A549 (cell line): ENCODE data around the gene BAG3. TPM values are rescaled to one million over a fixed set of nuclear protein-coding genes. Genes with fewer than 3 reads are reported as not detected.
A peak's percentile ranks its signal among the peaks of the same experiment; 100 is the strongest.

Source experiments
- ATAC-seq, 2 experiments: fragments of 200-7000 bp in 1 of 2; fragments of >200 bp in 1 of 2; cut with Nextera tagmentation in 1 of 2; cut with Tn5 transposase in 1 of 2; 3 replicates each; pipeline versions ENCODE4 v1.8.0 to v1.9.1; 2018 to 2020; ENCODE audit warnings: mild to moderate bottlenecking in 1 of 2, moderate library complexity in 1 of 2
- CTCF ChIA-PET: fragments of 300-600 bp; sonication (Branson Sonifier 250); formaldehyde crosslinking; extraction: SDS; loops from one replicate; lab custom pipeline; 2021; ENCODE audit warnings: antibody characterized with exemption, inconsistent platforms; lab: Yijun Ruan, JAX
- POLR2A ChIA-PET: fragments of 350-600 bp; formaldehyde crosslinking; extraction: SDS; loops from one replicate; lab custom pipeline; 2021; ENCODE audit warnings: antibody characterized with exemption, inconsistent platforms; lab: Yijun Ruan, JAX
- DNase-seq, 2 experiments: peaks; one replicate each; pipeline versions ENCODE4 v3.0.0 to v3.0.0-alpha.2; 2011 to 2016; ENCODE audit warnings: low read depth in 1 of 2, low spot score in 1 of 2
- FAIRE-seq: peaks from 2 replicates; lab custom pipeline; 2011; peaks lifted over from hg19 to GRCh38; lab: Jason Lieb, UNC
- H3K27ac ChIP-seq, 2 experiments: fragments of >200 bp; sonication (Bioruptor Twin); formaldehyde crosslinking; 3 replicates each; pipeline ENCODE4 v1.5.1; 2016 to 2017
- H3K4me1 ChIP-seq: fragments of >200 bp; sonication (Bioruptor Twin); formaldehyde crosslinking; 3 replicates; pipeline ENCODE4 v1.6.1; 2016
- H3K4me2 ChIP-seq: fragments of >200 bp; sonication (Bioruptor Twin); formaldehyde crosslinking; 3 replicates; pipeline ENCODE4 v1.6.1; 2016
- H3K4me3 ChIP-seq: fragments of >200 bp; sonication (Bioruptor Twin); formaldehyde crosslinking; 3 replicates; pipeline ENCODE4 v1.5.1; 2016
- H3K9me3 ChIP-seq: fragments of >200 bp; sonication (Bioruptor Twin); formaldehyde crosslinking; 3 replicates; pipeline ENCODE4 v1.6.1; 2016
- CBX2 ChIP-seq: fragments of 200-600 bp; sonication (generic); IDR thresholded peaks from 2 replicates; pipeline ENCODE4 v1.6.1; 2016; ENCODE audit warnings: low read depth, mild to moderate bottlenecking, borderline replicate concordance
- EHMT2 ChIP-seq: fragments of 200-600 bp; sonication (generic); IDR thresholded peaks from 2 replicates; pipeline ENCODE4 v1.6.1; 2016; ENCODE audit warnings: antibody characterized with exemption, low read depth, mild to moderate bottlenecking, moderate library complexity
- EP300 ChIP-seq, 2 experiments: fragments of >200 bp; sonication (Bioruptor Twin); formaldehyde crosslinking; IDR thresholded peaks; 2 replicates in 1 of 2; 3 replicates in 1 of 2; pipeline ENCODE4 v1.6.1; 2016 to 2017
- FOSL2 ChIP-seq, 2 experiments: fragments of 450-650 bp in 1 of 2; fragments of >200 bp in 1 of 2; sonication (Bioruptor Twin) in 1 of 2; formaldehyde crosslinking; IDR thresholded peaks; 2 replicates each; pipeline versions ENCODE4 v1.5.0 to v1.6.1; 2016 to 2020; ENCODE audit warnings: mild to moderate bottlenecking in 1 of 2, moderate library complexity in 1 of 2
- HDAC2 ChIP-seq: fragments of 200-600 bp; sonication (generic); IDR thresholded peaks from 2 replicates; pipeline ENCODE4 v1.6.1; 2016
- HOXA7 ChIP-seq: fragments of 250-450 bp; sonication (Bioruptor Pico); IDR thresholded peaks from 2 replicates; pipeline ENCODE4 v1.5.0; 2020; ENCODE audit warnings: mild to moderate bottlenecking, moderate library complexity
- JUNB ChIP-seq: fragments of >200 bp; sonication (Bioruptor Twin); formaldehyde crosslinking; IDR thresholded peaks from 2 replicates; pipeline ENCODE4 v1.6.1; 2016
- MAFK ChIP-seq: fragments of 450-650 bp; IDR thresholded peaks from 2 replicates; pipeline ENCODE4 v1.6.1; 2014; ENCODE audit not compliant: partially characterized antibody
- MAZ ChIP-seq: fragments of 150-350 bp; IDR thresholded peaks from 2 replicates; pipeline ENCODE4 v1.6.1; 2014; ENCODE audit warnings: antibody characterized with exemption, low read depth, low read length, borderline replicate concordance
- MYC ChIP-seq: IDR thresholded peaks from 2 replicates; pipeline ENCODE4 v1.6.1; 2012; ENCODE audit warnings: mild to moderate bottlenecking, inconsistent platforms, low read length, improper control_type of control experiment, borderline replicate concordance
- NFE2L2 ChIP-seq: fragments of 150-350 bp; conservative IDR thresholded peaks from 2 replicates; pipeline ENCODE4 v1.6.1; 2014; ENCODE audit warnings: low read length
- NR3C1 ChIP-seq: fragments of >200 bp; sonication (Bioruptor Twin); formaldehyde crosslinking; IDR thresholded peaks from 3 replicates; pipeline ENCODE4 v1.6.1; 2017
- POLR2AphosphoS2 ChIP-seq: conservative IDR thresholded peaks from 2 replicates; pipeline ENCODE4 v1.6.1; 2012; ENCODE audit warnings: low read length, improper control_type of control experiment, inconsistent platforms
- RAD21 ChIP-seq, 2 experiments: fragments of >200 bp in 1 of 2; sonication (Bioruptor Twin) in 1 of 2; formaldehyde crosslinking in 1 of 2; IDR thresholded peaks in 1 of 2; conservative IDR thresholded peaks in 1 of 2; 2 replicates in 1 of 2; 3 replicates in 1 of 2; pipeline ENCODE4 v1.6.1; 2012 to 2018; ENCODE audit warnings: inconsistent platforms in 1 of 2
- RNF2 ChIP-seq: fragments of 200-600 bp; sonication (generic); IDR thresholded peaks from 2 replicates; pipeline ENCODE4 v1.6.1; 2016; ENCODE audit warnings: low read depth, mild to moderate bottlenecking, antibody characterized with exemption, moderate library complexity, borderline replicate concordance
- WGBS: methylation state at CpG from one replicate; pipeline ENCODE4 v1.1.6; 2017; ENCODE audit errors: missing lambda C conversion rate; 5-methylcytosine and 5-hydroxymethylcytosine counted together
- polyA plus RNA-seq, 4 experiments: library from polyadenylated mRNA; depleted of rRNA in 3 of 4; stranded (reverse); fragments of >200 nt; fragmentation: RNase III in 1 of 4; extraction: RNeasy Plus Mini Kit Qiagen cat#74134 plus additional on column Dnase treatment in 1 of 4; gene quantifications; 2 replicates in 3 of 4; 3 replicates in 1 of 4; pipeline ENCODE4 v1.2.3, GENCODE V29; 2011 to 2017
- TF ChIP-seq, protein P1 (sequence below): fragments of 250-450 bp; sonication (Bioruptor Pico); IDR thresholded peaks from 2 replicates; pipeline ENCODE4 v1.5.0; 2021; ENCODE audit warnings: mild to moderate bottlenecking, moderate library complexity, borderline replicate concordance
- TF ChIP-seq, protein P2 (sequence below): fragments of >200 bp; sonication (Bioruptor Twin); formaldehyde crosslinking; IDR thresholded peaks from 2 replicates; pipeline ENCODE4 v1.6.1; 2016
- TF ChIP-seq, protein P3 (sequence below): IDR thresholded peaks from 2 replicates; pipeline ENCODE4 v1.6.1; 2012
- TF ChIP-seq, protein P4 (sequence below): fragments of 150-350 bp; IDR thresholded peaks from 2 replicates; pipeline ENCODE4 v1.6.1; 2014; ENCODE audit warnings: low read depth, mild to moderate bottlenecking, low read length

Gene BAG3
- polyA plus RNA-seq, 2 of the 4 experiments (the other 2 are of a cell fraction), result 10.7 to 58.4 TPM

- H3K4me3 ChIP-seq, result no peak overlapping the region
- DNase-seq, result no peak
- no peaks in the 10 kb centered on the region; the same call in 2 of the 3 replicates for H3K9me3 ChIP-seq
- no peak overlapping the region for H3K27ac ChIP-seq
- ChIA-PET POLR2A (no interaction called here), CTCF (interaction anchor here (1.3 to 3.8 kb wide), 4 partner anchors 32 to 167 kb away, joined by 3 to 11 read pairs (median 6); partner anchors contain the start of gene INPP5F)
- FAIRE-seq, result no peak
- no peak for ATAC-seq
- H3K4me2 ChIP-seq, result no peak overlapping the region
- TF ChIP-seq MYC, result no peak
- WGBS, result 61% methylated on average over 6 of the region's 6 CpGs
- no peaks in the 10 kb centered on the region for H3K4me1 ChIP-seq
Measured at GRCh38 chr10:119693262-119693957, 42.2 kb downstream of the BAG3 start.

DNA sequence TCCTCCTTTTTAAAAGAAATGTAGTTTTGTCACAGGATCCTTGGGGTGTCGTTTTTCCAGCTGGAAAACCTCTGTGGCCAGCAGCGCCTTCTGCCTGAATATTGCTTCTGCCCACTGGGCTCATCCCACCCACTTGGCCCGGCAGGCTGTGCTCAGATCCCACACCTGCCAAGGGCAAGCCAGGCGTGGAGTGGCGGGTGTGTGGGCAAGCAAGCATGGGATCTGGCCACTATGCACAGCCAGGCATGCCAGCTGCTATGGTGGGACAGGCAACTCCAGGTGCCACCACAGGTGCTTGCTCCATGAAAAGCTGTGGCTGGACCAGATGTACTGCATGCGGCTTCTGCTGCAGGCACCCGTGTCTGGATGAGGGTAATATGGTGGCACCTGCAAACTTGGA lies 43.4 kb downstream of the BAG3 start:
- CTCF ChIA-PET, result interaction anchor here (0.7 to 5.8 kb wide), 7 partner anchors 9 to 87 kb away, joined by 3 to 66 read pairs (median 4); partner anchors contain the start of gene INPP5F
- no peak overlapping the region for H3K27ac ChIP-seq

DNA sequence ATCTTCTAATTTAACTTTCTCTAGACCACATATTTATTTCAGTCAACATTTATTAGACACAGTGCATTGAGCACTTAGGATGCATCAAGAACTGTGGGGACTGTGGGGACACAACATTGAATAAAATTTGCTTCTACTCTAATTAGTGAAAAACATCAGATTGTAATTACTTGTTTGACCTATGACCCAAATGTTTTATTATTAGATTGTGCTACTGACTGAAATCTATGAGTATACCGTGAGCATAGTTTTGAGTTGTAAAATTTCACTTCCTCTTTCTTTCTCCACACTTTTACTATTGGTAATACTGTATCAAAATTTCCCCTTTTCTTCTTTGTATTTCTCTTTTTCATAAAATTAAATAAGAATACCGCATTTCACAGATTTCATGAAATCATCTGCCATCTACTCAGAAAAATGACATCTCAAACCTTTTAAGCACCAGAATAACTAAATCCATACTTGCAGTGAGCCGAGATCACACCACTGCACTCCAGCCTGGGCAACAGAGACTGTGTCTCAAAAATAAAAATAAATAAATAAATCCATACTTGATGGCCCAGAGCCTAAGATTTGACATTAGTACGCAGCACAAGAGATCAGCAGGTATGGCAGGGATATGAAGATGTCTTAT lies 49.3 kb downstream of the BAG3 start:
- DNase-seq, result no peak
- Histone ChIP-seq H3K9me3 (no peaks in the 10 kb centered on the region; the same call in 2 of the 3 replicates), H3K27ac (no peak overlapping the region), H3K4me1 (peaks cover 6% of the 10 kb centered on the region; the same call in 2 of the 3 replicates), H3K4me3 (no peak overlapping the region), H3K4me2 (no peak overlapping the region)
- CTCF ChIA-PET, result interaction anchor here (0.9 to 2.4 kb wide), 2 partner anchors 13 to 159 kb away, joined by 3 to 11 read pairs; no protein-coding TSS in a partner anchor
- no peak for ATAC-seq
- no peak for FAIRE-seq
- POLR2A ChIA-PET, result no interaction called here
- 83% methylated on average over 4 of the region's 4 CpGs for WGBS
- TF ChIP-seq RAD21 (conservative IDR thresholded peaks at IDR 0.05 in 1 of 2, IDR thresholded peaks at IDR 0.05 in 1 of 2), result no peak
- no peak for TF ChIP-seq MAZ
- TF ChIP-seq, protein P1, sequence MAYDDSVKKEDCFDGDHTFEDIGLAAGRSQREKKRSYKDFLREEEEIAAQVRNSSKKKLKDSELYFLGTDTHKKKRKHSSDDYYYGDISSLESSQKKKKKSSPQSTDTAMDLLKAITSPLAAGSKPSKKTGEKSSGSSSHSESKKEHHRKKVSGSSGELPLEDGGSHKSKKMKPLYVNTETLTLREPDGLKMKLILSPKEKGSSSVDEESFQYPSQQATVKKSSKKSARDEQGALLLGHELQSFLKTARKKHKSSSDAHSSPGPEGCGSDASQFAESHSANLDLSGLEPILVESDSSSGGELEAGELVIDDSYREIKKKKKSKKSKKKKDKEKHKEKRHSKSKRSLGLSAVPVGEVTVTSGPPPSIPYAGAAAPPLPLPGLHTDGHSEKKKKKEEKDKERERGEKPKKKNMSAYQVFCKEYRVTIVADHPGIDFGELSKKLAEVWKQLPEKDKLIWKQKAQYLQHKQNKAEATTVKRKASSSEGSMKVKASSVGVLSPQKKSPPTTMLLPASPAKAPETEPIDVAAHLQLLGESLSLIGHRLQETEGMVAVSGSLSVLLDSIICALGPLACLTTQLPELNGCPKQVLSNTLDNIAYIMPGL (CRISPR knock-in tag), result no peak
- TF ChIP-seq JUNB, result no peak

More for the DNA sequence above, 43.4 kb downstream of the BAG3 start:
- Histone ChIP-seq H3K4me3 (no peak overlapping the region), H3K4me2 (no peak overlapping the region), H3K4me1 (no peaks in the 10 kb centered on the region), H3K9me3 (no peaks in the 10 kb centered on the region; the same call in 2 of the 3 replicates)
- no peak for FAIRE-seq
- TF ChIP-seq HOXA7 (CRISPR knock-in tag) (no peak), RNF2 (no peak), NFE2L2 (no peak), MAFK (no peak)
- TF ChIP-seq, protein P2, sequence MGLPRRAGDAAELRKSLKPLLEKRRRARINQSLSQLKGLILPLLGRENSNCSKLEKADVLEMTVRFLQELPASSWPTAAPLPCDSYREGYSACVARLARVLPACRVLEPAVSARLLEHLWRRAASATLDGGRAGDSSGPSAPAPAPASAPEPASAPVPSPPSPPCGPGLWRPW, result no peak
- DNase-seq, result no peak
- POLR2A ChIA-PET, result no interaction called here
- no peak for ATAC-seq
- 54% methylated on average over 4 of the region's 7 CpGs for WGBS

DNA sequence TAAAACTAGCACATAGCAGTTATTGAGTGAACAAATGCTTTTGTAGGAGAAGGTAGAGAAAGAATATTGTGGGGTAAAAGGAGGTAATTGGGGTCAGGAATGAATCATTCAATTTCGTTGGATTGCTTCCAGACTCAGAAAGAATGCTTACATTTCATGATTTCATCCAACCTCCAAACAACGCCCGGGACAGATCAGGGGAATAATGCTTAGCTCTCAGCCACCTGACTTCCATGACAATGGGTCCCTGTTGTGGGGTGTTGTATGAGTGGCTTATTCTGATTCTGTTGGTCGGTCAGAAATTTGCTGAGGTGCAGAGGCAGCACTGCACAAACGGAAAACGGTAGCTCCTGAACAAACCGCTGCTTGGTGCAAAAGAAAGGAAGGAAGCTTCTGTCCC lies 50.7 kb downstream of the BAG3 start:
- Histone ChIP-seq H3K27ac (no peak overlapping the region), H3K4me3 (no peak overlapping the region), H3K9me3 (no peaks in the 10 kb centered on the region), H3K4me1 (peaks cover 6% of the 10 kb centered on the region; the same call in 2 of the 3 replicates), H3K4me2 (peak overlapping the region; percentile 4; the same call in 1 of the 3 replicates)
- 52% methylated on average over 7 of the region's 7 CpGs for WGBS
- FAIRE-seq (no peak), DNase-seq (no peak), ATAC-seq (no peak; a peak in 3 of 6 replicates)
- ChIA-PET CTCF (interaction anchor here (0.6 to 2.4 kb wide), 5 partner anchors 12 to 747 kb away, joined by 3 to 11 read pairs (median 3); no protein-coding TSS in a partner anchor), POLR2A (interaction anchor here (0.7 kb wide), 1 partner anchor 24 kb away, joined by 3 read pairs; the partner anchor contains the start of gene INPP5F)
- TF ChIP-seq FOSL2 (IDR thresholded peaks at IDR 0.05) (no peak), FOSL2 (CRISPR knock-in tag; IDR thresholded peaks at IDR 0.05) (no peak), EP300 (IDR thresholded peaks at IDR 0.05) (no peak), CBX2 (no peak), POLR2AphosphoS2 (no peak), EHMT2 (no peak), NR3C1 (no peak), HDAC2 (no peak), HOXA7 (CRISPR knock-in tag) (no peak)
- TF ChIP-seq, protein P1 (CRISPR knock-in tag), result no peak
- TF ChIP-seq, protein P2, result no peak
- TF ChIP-seq, protein P3, sequence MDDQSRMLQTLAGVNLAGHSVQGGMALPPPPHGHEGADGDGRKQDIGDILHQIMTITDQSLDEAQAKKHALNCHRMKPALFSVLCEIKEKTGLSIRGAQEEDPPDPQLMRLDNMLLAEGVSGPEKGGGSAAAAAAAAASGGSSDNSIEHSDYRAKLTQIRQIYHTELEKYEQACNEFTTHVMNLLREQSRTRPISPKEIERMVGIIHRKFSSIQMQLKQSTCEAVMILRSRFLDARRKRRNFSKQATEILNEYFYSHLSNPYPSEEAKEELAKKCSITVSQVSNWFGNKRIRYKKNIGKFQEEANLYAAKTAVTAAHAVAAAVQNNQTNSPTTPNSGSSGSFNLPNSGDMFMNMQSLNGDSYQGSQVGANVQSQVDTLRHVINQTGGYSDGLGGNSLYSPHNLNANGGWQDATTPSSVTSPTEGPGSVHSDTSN, result no peak
- TF ChIP-seq, protein P4, sequence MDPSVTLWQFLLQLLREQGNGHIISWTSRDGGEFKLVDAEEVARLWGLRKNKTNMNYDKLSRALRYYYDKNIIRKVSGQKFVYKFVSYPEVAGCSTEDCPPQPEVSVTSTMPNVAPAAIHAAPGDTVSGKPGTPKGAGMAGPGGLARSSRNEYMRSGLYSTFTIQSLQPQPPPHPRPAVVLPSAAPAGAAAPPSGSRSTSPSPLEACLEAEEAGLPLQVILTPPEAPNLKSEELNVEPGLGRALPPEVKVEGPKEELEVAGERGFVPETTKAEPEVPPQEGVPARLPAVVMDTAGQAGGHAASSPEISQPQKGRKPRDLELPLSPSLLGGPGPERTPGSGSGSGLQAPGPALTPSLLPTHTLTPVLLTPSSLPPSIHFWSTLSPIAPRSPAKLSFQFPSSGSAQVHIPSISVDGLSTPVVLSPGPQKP, result no peak
